ENCODE measurements around the gene SEMA3C.

- TF ChIP-seq CTCF (conservative IDR thresholded peaks at IDR 0.05; ENCODE audit: low read depth, low read length) (no peak), EZH2 (IDR thresholded peaks at IDR 0.05; ENCODE audit: borderline replicate concordance, low read depth, low read length, poor library complexity, severe bottlenecking) (no peak)
Observed at GRCh38 chr7:80711531-80711930, 207.3 kb downstream of the SEMA3C start.

All from A673 (cell line).